Stomach smooth muscle (tissue), 2 donors: Measurements from ENCODE around the gene UBE2L5.

Source experiments
- H3K27ac ChIP-seq: one replicate; pipeline ENCODE4 v1.7.0; 2013; ENCODE audit warnings: mild to moderate bottlenecking, low read length, inconsistent platforms
- H3K27me3 ChIP-seq, 2 donors: one replicate each; pipeline ENCODE4 v1.7.0; 2013; ENCODE audit warnings: low read length in 2 of 2; ENCODE audit not compliant: insufficient read depth in 2 of 2, control insufficient read depth in 1 of 2
- H3K36me3 ChIP-seq, 2 donors: one replicate each; pipeline ENCODE4 v1.7.0; 2013; ENCODE audit warnings: low read length in 2 of 2; ENCODE audit not compliant: control insufficient read depth in 2 of 2, insufficient read depth in 2 of 2
- H3K4me1 ChIP-seq: one replicate; pipeline ENCODE4 v1.7.0; 2013; ENCODE audit warnings: low read length; ENCODE audit not compliant: control insufficient read depth, insufficient read depth
- H3K4me3 ChIP-seq, 2 donors: one replicate each; pipeline ENCODE4 v1.7.0; 2013; ENCODE audit warnings: low read length in 2 of 2
- H3K9ac ChIP-seq, 2 donors: one replicate each; pipeline ENCODE4 v1.7.0; 2013; ENCODE audit warnings: low read length in 2 of 2, mild to moderate bottlenecking in 1 of 2
- H3K9me3 ChIP-seq, 2 donors: one replicate each; pipeline ENCODE4 v1.7.0; 2013; ENCODE audit warnings: low read length in 2 of 2; ENCODE audit not compliant: control insufficient read depth in 2 of 2
- donor health status: healthy.
- donor health status: Pancreatic carcinoma.

UBE2L5 gene

GRCh38 chr13:30422054-30422839 lies at the start of gene UBE2L5:
TSS of gene UBE2L5 (plus strand) at chr13:30422493. CDS start at chr13:30427991, 5,498 bp downstream.
- Histone ChIP-seq H3K4me3 (peak within 1 kb of the TSS; percentile 83 to 92), H3K9me3 (no peaks in the 10 kb centered on the region), H3K27me3 (no peaks in the 10 kb centered on the region)

GRCh38 chr13:30373727-30374126 lies 48.6 kb upstream of the UBE2L5 start:
- Histone ChIP-seq H3K9me3 (no peaks in the 10 kb centered on the region), H3K4me1 (no peaks in the 10 kb centered on the region), H3K36me3 (no peaks in the 10 kb centered on the region), H3K27me3 (no peaks in the 10 kb centered on the region), H3K4me3 (no peak overlapping the region), H3K9ac (no peak overlapping the region), H3K27ac (no peak overlapping the region)

More at GRCh38 chr13:30422054-30422839, at the start of gene UBE2L5:
- Histone ChIP-seq H3K9ac (peak within 1 kb of the TSS; percentile 88 to 97), H3K36me3 (no peaks in the 10 kb centered on the region), H3K4me1 (peaks cover 11% of the 10 kb centered on the region), H3K27ac (peak within 1 kb of the TSS; percentile 98)

GRCh38 chr13:30375265-30375835 lies 46.9 kb upstream of the UBE2L5 start:
- Histone ChIP-seq H3K27ac (no peak overlapping the region), H3K27me3 (no peaks in the 10 kb centered on the region), H3K4me1 (no peaks in the 10 kb centered on the region), H3K4me3 (no peak overlapping the region), H3K9ac (no peak overlapping the region), H3K9me3 (no peaks in the 10 kb centered on the region), H3K36me3 (no peaks in the 10 kb centered on the region)

- H3K4me3 ChIP-seq, result no peak overlapping the region
- no peaks in the 10 kb centered on the region for H3K36me3 ChIP-seq
- no peaks in the 10 kb centered on the region for H3K27me3 ChIP-seq
- no peak overlapping the region for H3K9ac ChIP-seq
- H3K4me1 ChIP-seq, result no peaks in the 10 kb centered on the region
- H3K9me3 ChIP-seq, result no peaks in the 10 kb centered on the region
- no peak overlapping the region for H3K27ac ChIP-seq
Observed at GRCh38 chr13:30376426-30377311, 45.6 kb upstream of the UBE2L5 start.

- Histone ChIP-seq H3K4me1 (no peaks in the 10 kb centered on the region), H3K9me3 (no peaks in the 10 kb centered on the region), H3K9ac (no peak overlapping the region), H3K27me3 (no peaks in the 10 kb centered on the region), H3K27ac (no peak overlapping the region), H3K36me3 (no peaks in the 10 kb centered on the region), H3K4me3 (no peak overlapping the region)
Observed at GRCh38 chr13:30377312-30377685, 45.0 kb upstream of the UBE2L5 start.

GRCh38 chr13:30378191-30378590 lies 44.1 kb upstream of the UBE2L5 start:
- H3K27me3 ChIP-seq, result no peaks in the 10 kb centered on the region
- no peak overlapping the region for H3K9ac ChIP-seq
- no peak overlapping the region for H3K4me3 ChIP-seq
- no peaks in the 10 kb centered on the region for H3K4me1 ChIP-seq
- H3K9me3 ChIP-seq, result no peaks in the 10 kb centered on the region
- no peaks in the 10 kb centered on the region for H3K36me3 ChIP-seq
- H3K27ac ChIP-seq, result no peak overlapping the region

- Histone ChIP-seq H3K9ac (no peak overlapping the region), H3K4me1 (no peaks in the 10 kb centered on the region), H3K27ac (no peak overlapping the region), H3K36me3 (no peaks in the 10 kb centered on the region), H3K27me3 (no peaks in the 10 kb centered on the region), H3K9me3 (no peaks in the 10 kb centered on the region), H3K4me3 (no peak overlapping the region)
Observed at GRCh38 chr13:30381049-30381448, 41.2 kb upstream of the UBE2L5 start.

- no peak overlapping the region for H3K27ac ChIP-seq
- H3K9me3 ChIP-seq, result no peaks in the 10 kb centered on the region
- no peaks in the 10 kb centered on the region for H3K4me1 ChIP-seq
- H3K9ac ChIP-seq, result no peak overlapping the region
- no peak overlapping the region for H3K4me3 ChIP-seq
- no peaks in the 10 kb centered on the region for H3K27me3 ChIP-seq
- H3K36me3 ChIP-seq, result no peaks in the 10 kb centered on the region
Observed at GRCh38 chr13:30382836-30383525, 39.3 kb upstream of the UBE2L5 start.

- Histone ChIP-seq H3K4me1 (peaks cover 11% of the 10 kb centered on the region), H3K36me3 (no peaks in the 10 kb centered on the region), H3K27ac (peak overlapping the region; percentile 91), H3K4me3 (peak overlapping the region; percentile 51 to 65), H3K27me3 (no peaks in the 10 kb centered on the region), H3K9ac (peak overlapping the region; percentile 44 to 55), H3K9me3 (no peaks in the 10 kb centered on the region)
Observed at GRCh38 chr13:30388406-30389283, 33.6 kb upstream of the UBE2L5 start.
